SU-DHL-6 (cell line): ENCODE results near the gene ELOVL6.

ENCODE experiments used
- EZH2phosphoT487 ChIP-seq: fragments of 200-600 bp; sonication (generic), shearing (Covaris generic); conservative IDR thresholded peaks from 2 replicates; pipeline ENCODE4 v1.6.1; 2018; ENCODE audit warnings: mild to moderate bottlenecking, antibody characterized with exemption, low read length, moderate library complexity, mixed read lengths
- TF ChIP-seq, protein P1 (sequence below): fragments of 200-600 bp; sonication (generic); IDR thresholded peaks from one replicate; pipeline ENCODE4 v1.5.1; 2017; ENCODE audit warnings: antibody characterized with exemption, mild to moderate bottlenecking, low read length, moderate library complexity; ENCODE audit not compliant: insufficient read depth, poor library complexity, severe bottlenecking

DNA sequence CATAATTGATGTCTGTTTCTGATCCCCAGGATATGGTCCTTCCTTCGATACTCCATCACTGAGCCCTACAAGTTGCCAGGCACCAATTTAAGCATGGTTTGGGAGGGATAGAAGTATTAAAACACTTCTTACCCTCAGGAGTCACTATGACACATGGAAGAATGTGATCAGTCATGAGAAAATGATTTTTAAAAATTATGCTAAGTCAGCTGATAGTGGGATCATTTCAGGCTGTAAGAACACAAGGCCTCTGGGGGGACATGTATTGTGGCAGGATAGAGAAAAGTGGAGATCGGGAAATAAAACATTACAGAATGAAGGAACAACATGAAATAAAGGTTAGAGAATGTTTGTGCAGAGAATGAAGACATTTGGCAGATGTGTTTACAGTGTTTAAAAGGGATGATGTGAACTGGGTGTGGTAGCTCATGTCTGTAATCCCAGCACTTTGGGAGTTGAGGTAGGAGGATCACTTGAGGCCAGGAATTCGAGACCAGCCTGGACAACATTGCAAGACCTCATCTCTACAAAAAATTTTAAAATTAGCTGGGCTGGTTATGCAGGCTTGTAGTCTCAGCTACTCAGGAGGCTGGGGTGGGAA lies 64.0 kb downstream of the ELOVL6 start:
- TF ChIP-seq, protein P1, sequence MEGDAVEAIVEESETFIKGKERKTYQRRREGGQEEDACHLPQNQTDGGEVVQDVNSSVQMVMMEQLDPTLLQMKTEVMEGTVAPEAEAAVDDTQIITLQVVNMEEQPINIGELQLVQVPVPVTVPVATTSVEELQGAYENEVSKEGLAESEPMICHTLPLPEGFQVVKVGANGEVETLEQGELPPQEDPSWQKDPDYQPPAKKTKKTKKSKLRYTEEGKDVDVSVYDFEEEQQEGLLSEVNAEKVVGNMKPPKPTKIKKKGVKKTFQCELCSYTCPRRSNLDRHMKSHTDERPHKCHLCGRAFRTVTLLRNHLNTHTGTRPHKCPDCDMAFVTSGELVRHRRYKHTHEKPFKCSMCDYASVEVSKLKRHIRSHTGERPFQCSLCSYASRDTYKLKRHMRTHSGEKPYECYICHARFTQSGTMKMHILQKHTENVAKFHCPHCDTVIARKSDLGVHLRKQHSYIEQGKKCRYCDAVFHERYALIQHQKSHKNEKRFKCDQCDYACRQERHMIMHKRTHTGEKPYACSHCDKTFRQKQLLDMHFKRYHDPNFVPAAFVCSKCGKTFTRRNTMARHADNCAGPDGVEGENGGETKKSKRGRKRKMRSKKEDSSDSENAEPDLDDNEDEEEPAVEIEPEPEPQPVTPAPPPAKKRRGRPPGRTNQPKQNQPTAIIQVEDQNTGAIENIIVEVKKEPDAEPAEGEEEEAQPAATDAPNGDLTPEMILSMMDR: no peak
- TF ChIP-seq EZH2phosphoT487: no peak
